EH (cell line): Measurements from ENCODE around the gene ABCC12.

Source experiments
- DNase-seq: peaks from one replicate; pipeline ENCODE4 v3.0.0-alpha.2; 2015; ENCODE audit warnings: low read depth

The ABCC12 gene

DNA sequence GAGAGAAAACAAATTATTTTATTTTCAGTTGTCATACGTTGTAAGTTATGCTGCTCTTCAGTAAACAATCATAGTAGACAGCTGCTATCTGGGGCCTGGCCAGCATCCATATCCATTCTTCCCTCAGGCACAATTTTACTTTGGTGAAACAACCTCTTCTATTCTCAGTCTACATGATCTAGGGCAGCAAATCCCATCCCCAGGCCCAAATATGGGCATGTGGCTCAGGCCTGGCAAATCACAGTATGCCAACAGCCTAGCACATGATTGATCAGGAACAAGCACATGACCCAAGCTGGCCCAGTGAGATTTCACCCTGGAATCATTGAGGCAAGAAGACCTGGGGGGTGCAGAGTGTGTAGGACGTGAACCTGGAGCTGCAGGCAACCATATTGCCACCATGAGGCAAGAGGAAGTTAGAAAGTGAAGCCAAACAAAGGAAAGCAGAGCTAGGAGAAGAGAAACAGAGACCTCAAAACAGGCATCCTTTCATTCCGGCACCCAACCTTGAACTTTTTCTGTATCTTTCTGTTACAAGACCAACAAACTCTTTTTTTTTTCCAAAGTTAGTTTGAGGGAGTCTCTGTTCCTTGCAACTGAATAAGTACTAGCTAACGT lies 10.3 kb upstream of the ABCC12 start:
- peak; percentile 71 for DNase-seq

DNA sequence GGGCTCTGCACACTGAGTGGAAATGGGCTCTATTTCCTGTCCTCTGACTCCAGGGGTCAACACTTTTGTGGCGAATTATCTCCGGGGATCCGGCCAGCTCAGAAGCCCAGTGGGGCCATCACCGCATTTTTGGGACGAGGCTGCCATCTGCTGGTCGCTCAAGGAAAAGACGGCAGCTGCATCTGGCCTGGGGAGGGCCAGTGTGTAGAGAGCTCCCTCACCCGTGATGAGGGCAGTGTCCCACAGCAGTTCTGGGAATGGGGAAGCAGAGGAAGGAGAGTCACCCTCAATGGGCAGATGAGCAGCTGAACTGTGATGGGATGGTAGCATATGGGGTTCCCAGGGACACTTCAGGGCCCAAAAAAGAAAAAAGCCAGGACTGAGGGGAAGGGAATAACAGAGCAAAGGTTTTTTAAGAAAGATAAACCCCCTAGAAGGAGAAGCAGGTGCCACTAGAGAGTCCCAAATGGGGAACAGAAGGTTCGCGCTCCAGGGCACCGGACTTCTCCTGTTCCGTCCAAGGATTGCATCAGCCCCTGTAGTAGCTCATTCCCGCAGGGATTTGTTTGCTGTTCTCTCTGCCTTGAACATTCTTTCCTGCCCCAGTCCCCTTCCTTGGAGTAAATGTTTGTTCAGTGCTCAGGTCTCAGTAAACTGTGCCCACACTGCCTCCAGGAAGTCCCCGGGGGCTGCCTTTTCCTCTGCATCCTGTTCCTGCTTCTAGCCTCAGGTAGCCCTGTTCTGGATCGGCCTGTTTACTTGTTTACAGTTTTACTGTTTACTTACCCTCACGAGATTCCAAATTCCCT lies 9.3 kb upstream of the ABCC12 start:
- peak; percentile 83 for DNase-seq

DNA sequence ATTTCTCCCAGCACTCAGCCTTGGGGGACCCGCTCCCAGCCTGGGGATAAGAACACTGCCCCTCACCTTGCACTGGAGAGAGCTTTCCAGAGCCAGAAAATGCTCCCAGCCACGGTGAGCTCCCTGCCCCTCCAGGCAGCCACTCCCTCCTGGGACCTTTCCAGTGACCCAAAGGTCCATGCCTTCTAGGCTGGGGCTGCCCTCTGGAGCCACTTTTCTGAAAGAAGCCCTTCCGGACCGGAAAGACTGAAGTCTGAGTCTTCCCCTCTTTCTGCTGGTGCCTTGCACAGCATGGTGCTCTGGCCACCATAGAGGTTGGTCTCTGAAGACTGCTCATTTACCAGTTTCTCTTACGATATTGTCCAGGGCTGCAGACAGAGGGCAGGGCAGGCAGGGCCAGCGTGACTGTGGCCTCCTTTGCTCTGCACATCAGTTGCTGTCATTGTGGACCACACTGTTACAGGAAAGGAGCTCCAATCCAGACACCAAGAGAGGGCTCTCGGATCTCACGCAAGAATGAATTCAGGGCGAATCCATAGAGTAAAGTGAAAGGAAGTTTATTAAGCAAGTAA lies 7.1 kb upstream of the ABCC12 start:
- no peak for DNase-seq

DNA sequence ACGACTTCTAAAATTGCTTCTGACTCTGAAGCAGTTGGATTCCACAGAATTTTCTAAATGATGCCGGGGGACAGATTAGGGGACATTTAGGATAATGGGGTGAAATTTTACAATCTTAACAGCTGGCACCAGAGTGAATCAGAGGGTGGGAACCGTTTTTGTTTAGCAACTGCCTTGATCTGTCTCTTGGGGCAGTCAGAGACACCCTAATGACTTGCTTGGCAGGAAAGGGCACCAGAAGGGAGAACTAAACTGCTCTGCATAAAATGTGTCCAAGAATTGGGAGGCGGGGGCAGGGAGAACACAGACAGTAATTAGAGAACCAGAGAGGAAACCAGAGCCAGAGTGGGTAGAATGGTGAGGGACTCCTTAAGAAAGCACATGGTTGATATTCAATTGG lies 6.1 kb upstream of the ABCC12 start:
- no peak for DNase-seq

DNA sequence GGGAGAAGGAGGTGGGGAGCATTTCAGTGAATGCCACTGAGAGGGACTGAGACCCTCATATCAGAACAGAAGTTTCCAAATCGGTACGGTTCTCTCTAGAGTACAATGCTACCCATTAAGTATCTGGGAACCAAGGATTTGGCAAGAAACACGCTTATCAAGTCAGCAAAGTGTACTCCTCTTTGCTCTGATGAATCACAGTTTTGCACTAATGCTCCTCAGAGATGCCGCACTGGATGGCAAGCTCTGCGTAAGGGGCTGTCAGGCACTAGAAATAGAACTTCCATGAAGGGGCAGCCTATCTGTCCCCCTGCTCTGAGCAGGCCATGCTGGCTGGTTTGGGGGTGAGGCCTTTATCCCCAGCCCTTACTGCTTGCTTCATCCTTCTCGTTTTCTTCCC lies 4.8 kb upstream of the ABCC12 start:
- DNase-seq = no peak

DNA sequence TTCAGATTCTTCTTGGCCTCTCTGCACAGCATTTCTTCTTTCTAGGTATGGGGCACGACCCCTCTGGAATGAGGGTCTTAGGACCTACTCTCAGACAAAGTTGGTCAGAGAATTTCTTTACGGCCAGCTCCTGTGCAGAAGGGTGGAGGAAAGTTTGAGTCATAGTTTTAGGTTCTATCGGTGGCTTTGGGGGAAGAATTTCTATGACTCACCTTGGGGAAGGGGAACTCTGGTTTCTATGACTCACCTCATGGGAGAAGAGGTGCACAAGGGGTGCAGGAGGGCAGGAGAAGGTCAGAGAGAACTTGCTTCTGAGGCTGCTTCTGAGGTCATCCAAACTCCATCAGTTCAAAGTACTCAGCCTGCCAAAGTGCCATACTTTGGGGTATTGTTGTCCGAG lies 2.5 kb upstream of the ABCC12 start:
- DNase-seq = peak; percentile 56

DNA sequence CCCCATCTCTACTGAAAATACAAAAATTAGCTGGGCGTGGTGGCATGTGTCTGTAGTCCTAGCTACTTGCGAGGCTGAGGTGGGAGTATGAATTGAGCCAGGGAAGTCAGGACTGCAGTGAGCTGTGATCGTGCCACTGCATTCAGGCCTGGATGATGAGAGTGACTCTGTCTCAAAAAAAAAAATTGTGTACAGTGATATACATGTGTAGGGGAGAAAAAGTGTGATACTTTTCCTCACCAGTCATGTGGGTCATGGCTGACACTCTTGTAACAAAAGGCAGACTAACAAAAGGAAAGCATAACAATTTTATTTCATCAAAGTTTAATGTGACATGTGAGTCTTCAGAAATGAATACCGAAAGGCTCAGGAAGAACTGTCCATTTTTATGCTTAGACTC lies 2.0 kb upstream of the ABCC12 start:
- no peak for DNase-seq

DNA sequence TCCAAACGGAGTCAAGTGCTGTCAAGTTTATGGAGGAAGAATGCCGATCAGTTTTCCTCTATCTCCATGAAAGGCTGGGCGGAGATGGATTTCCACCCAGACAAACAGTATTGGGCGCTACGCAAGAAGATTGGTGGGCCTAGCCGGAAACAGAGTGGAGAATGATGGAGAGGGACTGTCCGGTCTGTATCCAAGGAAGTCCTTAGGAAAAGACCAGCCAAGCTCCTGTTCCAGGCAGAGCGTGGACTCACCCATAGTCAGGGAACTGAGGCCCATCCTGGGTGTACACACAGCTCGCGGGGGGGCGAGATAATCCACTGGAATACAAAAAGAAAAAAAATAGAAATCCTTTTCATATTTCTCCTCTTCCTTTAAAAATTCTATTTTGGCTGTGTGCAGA lies 1.5 kb upstream of the ABCC12 start:
- no peak for DNase-seq

DNA sequence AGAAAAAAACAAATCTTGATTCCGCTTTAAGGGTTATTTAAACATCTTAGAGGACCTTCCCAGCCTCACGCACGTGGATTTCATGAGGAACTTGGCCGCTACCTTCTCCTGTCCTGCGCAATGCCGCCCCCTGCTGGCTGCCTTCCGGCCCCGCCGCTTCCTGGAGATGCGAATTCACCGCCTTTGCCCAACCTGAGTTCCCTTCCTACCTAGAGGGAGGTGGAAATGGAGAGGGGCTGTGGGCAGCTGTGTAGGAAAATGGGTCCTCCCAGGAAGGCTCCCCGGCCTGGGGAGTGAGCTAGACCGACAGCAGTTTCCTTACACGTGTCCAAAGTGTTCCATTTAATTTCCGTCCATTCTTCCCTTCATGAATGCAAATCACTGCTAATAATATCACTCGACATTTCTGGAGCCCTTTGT lies 1.0 kb upstream of the ABCC12 start:
- DNase-seq = peak; percentile 76

DNA sequence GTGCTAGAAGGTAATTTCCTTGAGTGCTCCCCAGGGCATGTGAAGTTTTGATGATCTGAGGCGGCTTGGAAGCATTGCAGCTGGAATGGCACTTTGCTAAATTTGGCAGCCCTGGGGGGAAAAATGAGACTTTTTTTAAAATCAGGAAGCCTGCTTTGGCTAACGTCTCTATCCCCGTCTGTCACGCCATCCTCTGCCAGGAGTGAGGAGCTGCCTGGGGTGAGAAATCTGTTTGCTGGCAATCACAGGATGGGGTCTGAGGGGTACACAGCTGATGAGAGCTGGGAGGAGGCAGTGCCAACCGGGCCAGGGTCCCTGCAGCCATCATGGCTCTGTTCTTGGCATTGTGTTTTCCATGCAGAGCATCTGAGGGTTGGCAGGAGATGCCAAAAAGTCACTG lies 2.0 kb downstream of the ABCC12 start:
- no peak for DNase-seq

DNA sequence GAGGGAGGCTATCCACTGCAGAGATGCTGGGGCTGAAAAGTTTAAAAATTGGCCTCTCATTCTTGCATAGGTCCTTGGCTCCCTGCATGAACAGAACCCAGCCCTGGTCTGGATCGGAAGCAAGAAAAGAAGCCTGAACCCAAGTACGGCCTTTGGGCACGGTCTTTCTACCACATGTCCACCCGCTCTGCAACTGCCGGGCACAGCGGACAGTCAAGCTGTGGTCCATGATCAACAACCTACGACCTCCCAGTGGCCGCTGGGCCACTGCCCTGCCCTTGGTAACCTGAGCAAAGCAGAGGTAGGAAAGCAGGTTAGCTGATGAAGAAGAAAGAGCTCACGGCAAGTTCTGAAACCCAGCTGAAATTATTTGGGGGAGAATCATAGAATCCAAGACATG lies 3.6 kb downstream of the ABCC12 start:
- DNase-seq = no peak

DNA sequence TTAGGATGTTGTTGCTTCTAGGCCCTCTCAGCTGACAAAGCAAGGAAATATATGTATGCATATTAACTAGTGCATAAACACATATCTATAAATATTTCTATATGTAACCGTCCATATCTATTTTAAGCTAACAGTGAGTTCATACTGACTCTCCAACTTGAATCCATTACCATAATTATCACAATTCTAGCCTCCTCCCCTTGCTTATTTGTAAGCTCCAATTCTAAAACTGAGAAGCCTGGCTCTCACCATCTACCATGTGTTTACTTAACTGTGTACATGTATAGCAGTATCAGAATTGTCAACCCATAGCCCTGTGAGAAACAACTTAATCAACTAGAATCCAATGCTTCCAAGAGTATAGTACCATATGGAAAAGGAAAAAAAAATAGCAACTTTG lies 5.1 kb downstream of the ABCC12 start:
- no peak for DNase-seq

DNA sequence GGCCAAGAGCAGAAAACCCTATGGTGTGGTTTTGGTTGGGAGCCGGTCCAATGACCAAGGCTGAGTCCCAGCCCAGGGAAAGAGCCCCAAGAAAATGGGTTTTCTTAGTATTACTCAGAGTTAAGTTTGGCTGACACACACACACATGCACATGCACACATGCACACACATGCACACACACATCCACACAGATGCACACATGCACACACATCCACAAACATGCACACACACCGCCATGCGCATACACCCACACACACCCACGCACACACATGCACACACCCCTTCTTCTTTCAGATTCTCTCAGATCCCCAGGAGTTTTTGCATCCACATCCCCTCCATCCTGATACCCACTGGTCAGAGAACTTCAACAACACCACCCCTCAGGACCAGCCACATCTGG lies 9.1 kb downstream of the ABCC12 start:
- DNase-seq = no peak

DNA sequence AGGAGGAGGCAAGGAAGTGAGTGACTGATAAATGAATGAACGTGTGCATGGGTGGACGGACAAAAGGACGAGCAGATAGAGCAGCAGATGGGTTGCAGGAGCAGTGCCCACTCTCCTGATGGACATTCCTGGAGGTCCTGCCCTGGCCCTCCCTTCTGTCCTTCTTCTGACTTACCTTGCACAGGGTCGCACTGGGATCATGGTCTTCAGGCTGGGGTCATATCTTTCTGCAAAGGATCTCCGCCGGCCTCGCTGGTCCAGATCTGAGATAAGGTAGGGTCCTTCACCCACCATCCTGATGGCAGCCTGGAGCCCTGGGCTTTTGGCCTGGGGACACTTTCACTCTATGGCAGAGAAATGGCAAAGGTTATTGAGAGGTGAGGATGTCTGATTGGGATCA lies 9.7 kb downstream of the ABCC12 start:
- DNase-seq = no peak

DNA sequence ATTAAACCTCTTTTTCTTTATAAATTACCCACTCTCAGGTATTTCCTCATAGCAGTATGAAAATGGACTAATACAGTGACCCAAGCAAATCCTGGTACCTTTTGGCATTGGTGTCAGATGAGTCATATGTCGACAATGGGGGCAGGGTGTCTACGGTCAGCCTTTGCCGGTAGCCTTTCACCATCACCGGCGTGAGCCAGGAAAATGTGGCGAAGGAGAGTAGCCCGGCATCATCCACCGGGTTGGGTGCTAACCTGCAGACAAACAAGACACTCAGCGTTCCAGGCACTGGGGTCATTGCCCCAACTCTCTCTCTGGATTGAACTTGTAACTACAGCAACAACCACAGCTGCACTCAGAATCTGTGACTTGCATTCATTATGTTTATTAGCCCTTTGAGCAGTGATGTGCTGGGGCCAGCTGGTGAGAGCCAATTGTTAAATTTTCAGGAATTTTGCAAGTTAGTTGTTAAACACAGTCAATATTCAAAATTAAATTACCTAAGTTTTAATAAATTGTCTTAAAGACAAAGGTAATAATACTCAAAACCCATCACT lies 11.9 kb downstream of the ABCC12 start:
- DNase-seq = no peak

DNA sequence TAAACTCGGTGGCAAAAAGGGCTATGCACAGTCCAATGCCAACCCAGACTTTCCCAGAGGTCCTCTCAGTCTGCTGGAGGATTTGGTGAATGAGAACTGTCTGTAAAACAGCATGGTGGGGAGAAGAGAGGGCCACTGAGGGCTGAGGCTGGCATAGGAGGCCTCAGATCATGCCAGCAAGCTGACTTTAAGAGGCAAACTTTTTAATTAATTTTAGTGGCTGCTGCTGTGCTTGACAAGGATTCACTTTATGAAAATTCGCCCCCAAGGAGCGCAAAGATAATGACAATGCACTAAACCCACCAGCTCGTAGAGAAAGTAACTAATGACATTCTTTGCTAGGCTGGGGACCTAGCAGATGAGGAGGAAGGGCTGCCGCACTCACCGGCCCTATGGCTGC lies 15.0 kb downstream of the ABCC12 start:
- no peak for DNase-seq

DNA sequence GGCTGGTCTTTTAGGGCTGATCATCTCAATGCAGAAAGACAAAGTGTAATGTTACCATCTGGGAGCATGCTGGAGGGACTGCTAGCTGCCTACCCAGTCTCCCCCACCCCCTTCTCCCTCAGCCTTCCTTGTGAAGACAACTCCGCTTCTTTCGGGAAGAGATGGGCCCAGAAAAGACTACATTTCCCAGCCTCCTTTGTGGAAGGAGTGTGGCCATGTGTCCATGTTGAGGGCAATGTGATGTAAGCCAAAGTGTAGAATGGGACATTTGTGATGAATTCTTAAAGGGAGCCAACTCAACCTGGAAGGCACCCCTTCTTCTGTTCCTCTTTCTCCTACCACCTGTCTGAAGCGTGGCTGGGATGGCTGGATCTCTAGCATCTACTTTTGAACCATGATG lies 16.3 kb downstream of the ABCC12 start:
- no peak for DNase-seq

DNA sequence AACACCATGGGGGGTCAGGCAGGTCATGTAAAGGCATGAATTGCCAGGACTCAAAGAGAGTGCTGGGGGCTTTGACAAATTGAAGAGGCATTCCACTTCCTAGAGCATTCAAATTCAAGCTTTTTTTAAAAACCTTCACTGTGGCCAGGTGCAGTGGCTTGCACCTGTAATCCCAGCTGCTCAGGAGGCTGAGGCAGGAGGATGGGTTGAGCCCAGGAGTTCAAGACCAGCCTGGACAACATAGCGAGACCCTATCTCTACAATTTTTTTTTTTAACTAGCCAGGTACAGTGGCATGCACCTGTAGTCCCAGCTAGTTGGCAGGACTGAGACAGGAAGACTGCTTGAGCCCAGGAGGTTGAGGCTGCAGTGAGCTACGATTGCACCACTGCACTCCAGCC lies 17.2 kb downstream of the ABCC12 start:
- DNase-seq = no peak

DNA sequence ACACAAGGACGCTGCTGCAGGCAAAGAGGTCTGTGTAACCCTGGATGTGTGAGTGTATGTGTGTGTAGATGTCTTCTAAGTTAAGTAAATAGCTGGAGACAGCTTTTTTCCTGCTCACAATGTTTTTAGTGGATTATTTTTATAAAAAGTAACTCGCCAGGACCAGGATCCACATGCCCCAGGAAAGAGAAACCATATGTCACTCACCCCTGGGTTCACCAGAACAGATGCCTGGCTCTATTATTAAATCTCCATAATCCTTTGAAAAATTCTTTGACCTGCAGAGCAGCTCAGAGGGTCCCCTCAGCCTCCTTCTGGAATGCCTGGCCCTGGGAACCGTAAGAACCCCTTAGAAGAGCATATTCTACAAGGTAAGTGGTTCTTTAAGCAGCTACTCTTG lies 18.0 kb downstream of the ABCC12 start:
- no peak for DNase-seq

DNA sequence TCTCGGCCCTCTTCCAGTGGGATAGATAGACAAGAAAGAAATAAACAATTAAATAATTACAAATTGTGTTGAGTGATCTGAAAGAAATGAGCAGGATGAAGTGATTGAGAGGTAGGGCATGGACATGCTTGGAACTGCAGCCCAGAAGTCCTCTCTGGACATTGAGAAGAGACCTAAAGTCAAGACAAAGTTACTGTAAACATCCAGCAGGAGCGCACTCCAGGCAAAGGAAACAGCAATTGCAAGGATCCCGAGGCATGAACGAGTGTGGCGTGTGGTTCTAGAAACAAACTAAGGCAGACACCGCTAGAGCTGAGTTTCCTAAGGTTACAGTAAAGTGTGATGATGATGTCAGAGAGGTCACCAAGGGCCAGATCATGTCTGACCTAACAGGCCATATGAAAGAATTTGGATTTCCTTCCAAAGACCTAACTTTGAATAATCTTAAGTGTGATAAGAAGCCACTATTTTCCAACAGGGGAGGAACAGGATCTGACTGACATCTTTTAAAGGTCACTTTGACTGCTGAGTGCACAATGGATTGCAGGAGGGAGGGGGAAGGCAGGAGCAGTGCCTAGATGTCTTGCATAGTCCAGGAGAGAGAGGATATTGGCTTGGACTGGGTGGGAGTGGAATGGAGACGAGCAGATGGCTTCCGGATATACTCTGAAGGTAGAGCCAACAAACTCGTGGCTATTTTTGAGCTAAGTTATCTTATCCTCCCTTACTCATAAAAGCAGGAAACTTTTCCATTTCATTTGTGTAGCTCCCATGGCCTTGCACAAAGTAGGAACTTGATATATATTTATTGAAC lies 19.0 kb downstream of the ABCC12 start:
- DNase-seq = peak; percentile 46

DNA sequence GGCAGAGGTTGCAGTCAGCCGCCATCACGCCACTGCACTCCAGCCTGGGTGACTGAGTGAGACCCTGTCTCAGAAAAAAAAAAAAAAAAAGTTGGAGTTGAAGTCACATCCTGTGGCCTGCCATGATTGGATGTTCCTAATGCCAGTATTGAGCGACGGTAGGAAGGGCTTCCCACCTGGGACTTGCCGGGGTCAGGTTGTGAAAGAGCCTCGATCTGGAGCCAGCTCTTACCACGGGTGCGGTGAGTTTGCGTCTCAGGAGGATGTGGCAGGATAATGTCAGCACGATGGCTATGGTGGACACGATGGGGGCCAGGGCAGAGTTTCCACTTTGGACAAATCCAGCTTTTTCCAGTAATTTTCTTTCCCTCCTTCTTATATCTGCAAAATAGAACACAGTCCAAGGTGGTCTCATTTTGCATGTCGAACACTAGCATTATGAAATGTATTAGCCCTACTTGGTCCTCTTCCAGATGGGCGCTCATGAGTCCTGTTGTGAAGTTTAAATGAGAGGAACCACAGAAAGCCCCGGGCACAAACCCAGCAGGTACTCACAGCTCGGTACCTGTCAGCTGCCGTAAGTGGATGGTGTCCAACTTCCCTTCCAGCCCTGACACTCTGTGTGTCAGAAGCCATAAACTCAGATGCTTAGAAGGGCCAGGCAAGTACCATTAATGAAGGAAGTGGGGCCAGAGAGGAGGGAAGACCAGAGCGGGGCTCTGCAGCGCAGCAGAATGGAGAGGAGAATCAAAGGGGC lies 22.2 kb downstream of the ABCC12 start:
- DNase-seq = no peak

DNA sequence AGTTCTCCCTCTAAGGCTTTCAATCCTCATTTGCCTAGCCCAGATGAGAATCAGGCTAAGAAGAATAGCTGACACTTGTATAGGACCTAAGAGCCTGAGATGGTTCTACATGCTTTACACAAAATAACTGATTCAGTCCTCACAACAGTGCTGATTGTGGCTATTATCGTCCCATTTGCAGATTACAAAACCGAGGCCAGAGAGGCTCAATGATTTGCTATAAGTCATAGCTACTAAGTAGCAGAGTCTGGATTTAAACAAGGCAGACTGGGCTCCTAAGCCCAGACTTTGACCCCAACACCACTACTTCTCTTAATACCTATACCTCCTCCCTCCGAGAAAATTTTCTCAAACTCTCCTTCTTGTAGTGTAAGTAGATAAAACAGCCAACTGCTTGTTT lies 23.1 kb downstream of the ABCC12 start:
- DNase-seq = no peak
